Endodermal cell (in vitro differentiated cells): Measurements from ENCODE around the gene ELMO1. TPM values are rescaled to one million over a fixed set of nuclear protein-coding genes. Genes with fewer than 3 reads are reported as not detected.

ENCODE experiments used
- DNase-seq: peaks from one replicate; pipeline ENCODE4 v3.0.0-alpha.2; 2017
- H3K27ac ChIP-seq: 2 replicates; pipeline ENCODE4 v1.5.1; 2013; ENCODE audit warnings: mild to moderate bottlenecking, low read depth, low read length, moderate library complexity
- H3K27me3 ChIP-seq: 2 replicates; pipeline ENCODE4 v1.6.1; 2013; ENCODE audit warnings: mild to moderate bottlenecking, low read length, moderate library complexity; ENCODE audit not compliant: insufficient read depth, control insufficient read depth, poor library complexity, severe bottlenecking
- H3K36me3 ChIP-seq: 2 replicates; pipeline ENCODE4 v1.7.0; 2013; ENCODE audit warnings: mild to moderate bottlenecking, low read length, moderate library complexity; ENCODE audit not compliant: control insufficient read depth, insufficient read depth
- H3K4me1 ChIP-seq: one replicate; pipeline ENCODE4 v1.7.0; 2013; ENCODE audit warnings: low read length; ENCODE audit not compliant: control insufficient read depth, insufficient read depth
- H3K4me3 ChIP-seq: 2 replicates; pipeline ENCODE4 v1.5.1; 2013; ENCODE audit warnings: mild to moderate bottlenecking, low read length, moderate library complexity
- H3K9ac ChIP-seq: 2 replicates; pipeline ENCODE4 v1.6.1; 2013; ENCODE audit warnings: mild to moderate bottlenecking, low read length, moderate library complexity; ENCODE audit not compliant: poor library complexity, severe bottlenecking; ENCODE audit errors: extremely low read depth
- H3K9me3 ChIP-seq: 2 replicates; pipeline ENCODE4 v1.6.1; 2013; ENCODE audit warnings: mild to moderate bottlenecking, low read length, moderate library complexity; ENCODE audit not compliant: control insufficient read depth
- H3K27ac Mint-ChIP-seq: 2 replicates; pipeline ENCODE4 v1.8.0; 2020; ENCODE audit warnings: mixed read lengths
- H3K27me3 Mint-ChIP-seq: 2 replicates; pipeline ENCODE4 v1.8.0; 2021; ENCODE audit warnings: mild to moderate bottlenecking, mixed read lengths; ENCODE audit not compliant: insufficient read depth
- H3K36me3 Mint-ChIP-seq: 2 replicates; pipeline ENCODE4 v1.8.0; 2020; ENCODE audit warnings: low read depth, mixed read lengths
- H3K4me1 Mint-ChIP-seq: 2 replicates; pipeline ENCODE4 v1.8.0; 2020; ENCODE audit warnings: mixed read lengths
- H3K4me3 Mint-ChIP-seq: 2 replicates; pipeline ENCODE4 v1.8.0; 2020; ENCODE audit warnings: mild to moderate bottlenecking, moderate library complexity, mixed read lengths
- H3K9me3 Mint-ChIP-seq: 2 replicates; pipeline ENCODE4 v1.8.0; 2020; ENCODE audit warnings: mild to moderate bottlenecking, mixed read lengths
- CTCF ChIP-seq: fragments of 200-600 bp; sonication (generic); conservative IDR thresholded peaks from 2 replicates; pipeline ENCODE4 v1.5.0; 2021; ENCODE audit warnings: antibody characterized with exemption, mild to moderate bottlenecking
- WGBS, 2 experiments: methylation state at CpG; one replicate each; pipeline versions ENCODE4 v1.1.5 to v1.1.7; 2013; ENCODE audit warnings: missing lambda C conversion rate in 2 of 2, mixed read lengths in 1 of 2; ENCODE audit not compliant: insufficient coverage in 1 of 2, insufficient read length in 1 of 2; 5-methylcytosine and 5-hydroxymethylcytosine counted together
- total RNA-seq, 2 donors: library from RNA; stranded (reverse); fragmentation: NEBNext Ultra II Directional in 1 of 2; extraction: Animal tissue kit (Norgen Biotek cat#: 25700) in 1 of 2; gene quantifications; 2 replicates in 1 of 2; 3 replicates in 1 of 2; pipeline ENCODE4 v1.2.1, GENCODE V29; 2021

ELMO1 gene
- total RNA-seq, 2 donors from 2014 or later = 120 to 131 TPM

DNA sequence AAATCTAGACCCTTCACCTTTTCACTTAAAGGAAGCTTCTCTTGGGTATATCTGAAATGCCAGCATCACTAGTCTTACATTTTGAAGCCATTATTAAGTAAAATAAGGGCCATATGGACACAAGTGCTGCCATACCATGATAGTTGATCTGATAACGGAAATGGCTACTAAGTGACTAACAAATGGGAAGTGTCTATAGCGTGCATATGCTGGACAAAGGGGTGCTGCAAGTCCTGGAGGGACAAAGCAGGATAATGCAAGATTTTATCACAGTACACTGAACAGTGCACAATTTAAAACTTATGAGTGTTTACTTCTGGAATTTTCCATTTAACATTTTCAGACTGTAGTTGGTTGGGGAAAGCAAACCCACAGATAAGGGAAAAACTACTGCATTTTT lies 117.9 kb downstream of the ELMO1 start:
- Histone ChIP-seq H3K4me3 (no peak overlapping the region), H3K9ac (no peak overlapping the region), H3K27me3 (no peaks in the 10 kb centered on the region), H3K36me3 (peaks cover 68% of the 10 kb centered on the region), H3K9me3 (peaks cover 27% of the 10 kb centered on the region), H3K4me1 (no peaks in the 10 kb centered on the region), H3K27ac (no peak overlapping the region)
- Mint-ChIP-seq H3K4me3 (no peak overlapping the region), H3K27ac (no peak overlapping the region), H3K4me1 (peaks cover 12% of the 10 kb centered on the region), H3K9me3 (peaks cover 21% of the 10 kb centered on the region), H3K36me3 (peaks cover 64% of the 10 kb centered on the region), H3K27me3 (no peaks in the 10 kb centered on the region)
- DNase-seq = no peak
- no peak for TF ChIP-seq CTCF
- WGBS, 2 experiments = 50% methylated on average over 2 of the region's 2 CpGs

GRCh38 chr7:37329940-37330339 lies 118.7 kb downstream of the ELMO1 start:
- Mint-ChIP-seq H3K36me3 (peaks cover 56% of the 10 kb centered on the region), H3K4me1 (peaks cover 12% of the 10 kb centered on the region), H3K9me3 (peaks cover 21% of the 10 kb centered on the region), H3K27me3 (no peaks in the 10 kb centered on the region), H3K4me3 (no peak overlapping the region), H3K27ac (no peak overlapping the region)
- DNase-seq = no peak
- Histone ChIP-seq H3K36me3 (peaks cover 74% of the 10 kb centered on the region), H3K27ac (no peak overlapping the region), H3K4me3 (no peak overlapping the region), H3K9me3 (peaks cover 27% of the 10 kb centered on the region), H3K9ac (no peak overlapping the region), H3K27me3 (no peaks in the 10 kb centered on the region), H3K4me1 (no peaks in the 10 kb centered on the region)
- 91 to 94% methylated on average over 2 of the region's 2 CpGs for WGBS, 2 experiments
- no peak for TF ChIP-seq CTCF

DNA sequence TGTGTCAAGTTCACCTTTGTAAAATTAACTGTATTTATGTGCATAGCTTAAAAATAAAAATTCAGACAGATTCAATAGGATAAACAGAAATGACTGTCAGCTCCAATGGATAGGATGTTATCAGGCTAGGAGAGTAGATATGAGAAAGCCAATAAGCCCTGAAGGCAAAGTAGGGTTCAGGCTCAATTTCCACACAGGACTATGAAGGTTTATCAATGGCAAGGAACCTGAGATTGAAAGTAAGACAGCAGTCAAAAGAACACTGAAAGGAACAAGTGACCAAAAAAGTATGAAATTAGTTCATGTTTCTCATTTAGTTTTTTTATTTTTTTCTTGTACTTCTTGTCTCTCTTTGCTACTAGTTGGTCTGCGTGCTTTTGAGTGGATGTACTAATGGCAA lies 121.4 kb downstream of the ELMO1 start:
- no peak overlapping the region for H3K4me3 ChIP-seq
- peaks cover 21% of the 10 kb centered on the region for H3K9me3 Mint-ChIP-seq
- H3K36me3 ChIP-seq = peaks cover 67% of the 10 kb centered on the region
- H3K27me3 ChIP-seq = no peaks in the 10 kb centered on the region
- no peak overlapping the region for H3K9ac ChIP-seq
- peaks cover 26% of the 10 kb centered on the region for H3K9me3 ChIP-seq
- H3K27me3 Mint-ChIP-seq = no peaks in the 10 kb centered on the region
- no peaks in the 10 kb centered on the region for H3K4me1 ChIP-seq
- DNase-seq = no peak
- 97% methylated on average over 1 of the region's 1 CpG; no CpG with 5 or more reads in 1 of the 2 experiments for WGBS, 2 experiments
- no peak overlapping the region for H3K4me3 Mint-ChIP-seq
- H3K36me3 Mint-ChIP-seq = peaks cover 52% of the 10 kb centered on the region
- H3K27ac Mint-ChIP-seq = no peak overlapping the region
- TF ChIP-seq CTCF = no peak
- H3K27ac ChIP-seq = no peak overlapping the region
- peaks cover 3% of the 10 kb centered on the region for H3K4me1 Mint-ChIP-seq
